HepG2 (cell line): Measurements from ENCODE around the gene MAPRE3. TPM values are rescaled to one million over a fixed set of nuclear protein-coding genes. Genes with fewer than 3 reads are reported as not detected.

Source experiments
- ARNT2 ChIP-seq: sonication (generic); formaldehyde crosslinking; IDR thresholded peaks from 2 replicates; pipeline ENCODE4 v1.8.0; 2022; ENCODE audit warnings: mild to moderate bottlenecking, low read depth, missing genetic modification reagents, moderate library complexity
- CCAR2 ChIP-seq: fragments of 200-400 bp; formaldehyde crosslinking; optimal IDR thresholded peaks from 2 replicates; pipeline ENCODE3; 2018; ENCODE audit warnings: low read depth, mild to moderate bottlenecking, low read length, moderate library complexity
- FOSL1 ChIP-seq: sonication (generic); formaldehyde crosslinking; IDR thresholded peaks from 2 replicates; pipeline ENCODE4 v1.9.0; 2021; ENCODE audit warnings: missing genetic modification reagents, borderline replicate concordance
- FOXC1 ChIP-seq: sonication (generic); formaldehyde crosslinking; IDR thresholded peaks from 2 replicates; pipeline ENCODE4 v1.8.0; 2022; ENCODE audit warnings: mild to moderate bottlenecking, missing genetic modification reagents, borderline replicate concordance
- GATAD2A ChIP-seq: IDR thresholded peaks from 2 replicates; pipeline ENCODE4 v1.6.1; 2016
- GTF2F1 ChIP-seq: fragments of 150-350 bp; IDR thresholded peaks from 2 replicates; pipeline ENCODE4 v1.6.1; 2014; ENCODE audit warnings: low read length
- HNF4A ChIP-seq: sonication (generic); formaldehyde crosslinking; IDR thresholded peaks from 2 replicates; pipeline ENCODE4 v1.4.0; 2020; ENCODE audit warnings: missing genetic modification reagents
- JUN ChIP-seq: sonication (generic); formaldehyde crosslinking; IDR thresholded peaks from 2 replicates; pipeline ENCODE4 v1.4.0; 2020; ENCODE audit warnings: mild to moderate bottlenecking, missing genetic modification reagents
- SETDB1 ChIP-seq: sonication (generic); formaldehyde crosslinking; IDR thresholded peaks from 2 replicates; pipeline ENCODE4 v1.5.1; 2020; ENCODE audit warnings: missing genetic modification reagents, mild to moderate bottlenecking, borderline replicate concordance
- SMARCC2 ChIP-seq: fragments of 450-650 bp; IDR thresholded peaks from 2 replicates; pipeline ENCODE4 v1.6.1; 2017; ENCODE audit warnings: antibody characterized with exemption, mild to moderate bottlenecking
- SP4 ChIP-seq: sonication (generic); formaldehyde crosslinking; IDR thresholded peaks from 2 replicates; pipeline ENCODE4 v1.8.1; 2023; ENCODE audit warnings: mild to moderate bottlenecking, missing genetic modification reagents
- TBP ChIP-seq: sonication (generic); formaldehyde crosslinking; IDR thresholded peaks from 2 replicates; pipeline ENCODE4 v1.5.0; 2020; ENCODE audit warnings: missing genetic modification reagents
- ZFP41 ChIP-seq: sonication (generic); formaldehyde crosslinking; IDR thresholded peaks from 2 replicates; pipeline ENCODE4 v1.4.0; 2020; ENCODE audit warnings: mild to moderate bottlenecking, missing genetic modification reagents, borderline replicate concordance
- ZMYM3 ChIP-seq: sonication (generic); formaldehyde crosslinking; IDR thresholded peaks from 2 replicates; pipeline ENCODE4 v1.5.1; 2020; ENCODE audit warnings: mild to moderate bottlenecking, missing genetic modification reagents
- ZNF235 ChIP-seq: sonication (generic); formaldehyde crosslinking; IDR thresholded peaks from 2 replicates; pipeline ENCODE4 v1.8.1; 2023; ENCODE audit warnings: mild to moderate bottlenecking, missing genetic modification reagents, borderline replicate concordance
- ZNF33B ChIP-seq: sonication (generic); formaldehyde crosslinking; IDR thresholded peaks from 2 replicates; pipeline ENCODE4 v1.5.1; 2020; ENCODE audit warnings: mild to moderate bottlenecking, missing genetic modification reagents
- ZNF530 ChIP-seq: sonication (generic); formaldehyde crosslinking; IDR thresholded peaks from 2 replicates; pipeline ENCODE4 v1.5.0; 2020; ENCODE audit warnings: low read depth, mild to moderate bottlenecking, missing genetic modification reagents
- ZNF547 ChIP-seq: sonication (generic); formaldehyde crosslinking; IDR thresholded peaks from 2 replicates; pipeline ENCODE4 v1.5.1; 2020; ENCODE audit warnings: mild to moderate bottlenecking, missing genetic modification reagents
- ZNF550 ChIP-seq: sonication (generic); formaldehyde crosslinking; IDR thresholded peaks from 2 replicates; pipeline ENCODE4 v1.4.0; 2020; ENCODE audit warnings: mild to moderate bottlenecking, missing genetic modification reagents, borderline replicate concordance
- ZNF577 ChIP-seq: sonication (generic); formaldehyde crosslinking; IDR thresholded peaks from 2 replicates; pipeline ENCODE4 v1.4.0; 2020; ENCODE audit warnings: mild to moderate bottlenecking, low read depth, missing genetic modification reagents, borderline replicate concordance
- polyA plus RNA-seq, 8 experiments: library from polyadenylated mRNA; depleted of rRNA in 3 of 8; stranded (reverse) in 7 of 8; unstranded in 1 of 8; fragments of >200 nt; fragmentation: Illumina TruSeq in 4 of 8; extraction: Trizol in 4 of 8; gene quantifications; 2 replicates each; pipeline versions ENCODE4 v1.2.1 to v1.2.3, GENCODE V29; 2011 to 2016; ENCODE audit warnings: low read depth in 4 of 8, missing spikeins in 1 of 8, mixed read lengths in 1 of 8; ENCODE audit not compliant: insufficient read depth in 1 of 8
- total RNA-seq, 5 experiments: library from RNA; depleted of rRNA; stranded (reverse); fragments of >200 nt; fragmentation: Illumina TruSeq; extraction: Trizol; gene quantifications; 2 replicates each; pipeline ENCODE4 v1.2.3, GENCODE V29; 2016; ENCODE audit warnings: low read depth in 1 of 5
- TF ChIP-seq, protein P1 (sequence below): IDR thresholded peaks from 2 replicates; pipeline ENCODE4 v1.6.1; 2016
- TF ChIP-seq, protein P2 (sequence below): IDR thresholded peaks from 2 replicates; pipeline ENCODE4 v1.6.1; 2016
- TF ChIP-seq, protein P3 (sequence below): sonication (generic); formaldehyde crosslinking; IDR thresholded peaks from 2 replicates; pipeline ENCODE4 v1.8.0; 2022; ENCODE audit warnings: mild to moderate bottlenecking, missing genetic modification reagents; ENCODE audit not compliant: insufficient replicate concordance
- TF ChIP-seq, protein P4 (sequence below): sonication (generic); formaldehyde crosslinking; IDR thresholded peaks from 2 replicates; pipeline ENCODE4 v1.4.0; 2020; ENCODE audit warnings: missing genetic modification reagents
- TF ChIP-seq, protein P5 (sequence below): IDR thresholded peaks from 2 replicates; pipeline ENCODE4 v1.6.1; 2016; ENCODE audit warnings: low read depth

The MAPRE3 gene
- total and polyA plus RNA-seq, 2 of the 13 experiments (the other 11 are each of a cell fraction or from before 2014, with no cell fraction given): 0.31 to 0.91 TPM

DNA sequence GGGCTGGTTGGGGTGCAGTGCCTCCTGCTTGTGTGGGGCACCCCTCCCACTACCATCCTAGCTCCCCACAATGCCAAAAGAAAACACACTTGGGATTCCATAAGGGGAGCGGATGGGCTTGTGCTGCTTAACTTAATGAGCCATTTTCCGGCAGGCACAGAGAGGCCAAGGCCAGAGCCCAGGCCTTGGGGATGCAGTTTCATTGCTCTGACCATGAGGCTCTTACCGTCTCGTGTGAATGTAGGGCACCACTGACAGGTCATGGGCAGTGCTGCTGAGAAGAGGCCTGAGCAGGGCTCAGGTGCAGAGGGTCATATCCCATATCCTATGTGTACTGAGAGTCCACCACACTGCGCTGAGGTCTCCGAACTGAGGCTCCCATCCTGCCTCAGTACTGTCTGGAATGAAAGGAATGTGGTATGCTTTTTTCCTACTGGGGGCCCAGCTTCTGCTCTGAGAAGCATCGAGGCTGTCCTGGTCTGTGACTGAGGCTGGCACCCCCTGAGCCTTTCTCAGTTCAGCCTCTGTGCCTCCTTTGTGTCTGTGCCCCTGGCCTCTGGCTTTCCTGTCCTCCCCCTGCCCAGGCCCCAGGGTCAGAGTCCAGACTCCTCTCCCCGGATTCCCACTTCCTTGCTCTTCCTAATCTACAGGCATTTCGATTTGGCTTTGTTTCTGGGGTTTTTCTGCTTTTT is 45.2 kb upstream of the MAPRE3 start (continued):
- TF ChIP-seq ZNF547 (CRISPR knock-in tag) (no peak), FOSL1 (CRISPR knock-in tag) (no peak), TBP (CRISPR knock-in tag) (no peak), SMARCC2 (no peak), ZNF577 (CRISPR knock-in tag) (no peak), GTF2F1 (no peak), FOXC1 (0 out of 2 replicates have a peak, but pooled peaks have one; percentile 20), GATAD2A (CRISPR knock-in tag) (peak; percentile 86), ZNF530 (CRISPR knock-in tag) (no peak), ARNT2 (no peak), ZFP41 (CRISPR knock-in tag) (no peak), ZNF33B (CRISPR knock-in tag) (0 out of 2 replicates have a peak, but pooled peaks have one; percentile 77), SETDB1 (CRISPR knock-in tag) (no peak), HNF4A (peak; percentile 98), ZNF235 (CRISPR knock-in tag) (no peak), SP4 (CRISPR knock-in tag) (peak; percentile 61; the same call in 1 of the 2 replicates), ZNF550 (CRISPR knock-in tag) (no peak), CCAR2 (no peak), JUN (CRISPR knock-in tag) (peak; percentile 23; the same call in 1 of the 2 replicates), ZMYM3 (peak; percentile 96)
- TF ChIP-seq, protein P1, sequence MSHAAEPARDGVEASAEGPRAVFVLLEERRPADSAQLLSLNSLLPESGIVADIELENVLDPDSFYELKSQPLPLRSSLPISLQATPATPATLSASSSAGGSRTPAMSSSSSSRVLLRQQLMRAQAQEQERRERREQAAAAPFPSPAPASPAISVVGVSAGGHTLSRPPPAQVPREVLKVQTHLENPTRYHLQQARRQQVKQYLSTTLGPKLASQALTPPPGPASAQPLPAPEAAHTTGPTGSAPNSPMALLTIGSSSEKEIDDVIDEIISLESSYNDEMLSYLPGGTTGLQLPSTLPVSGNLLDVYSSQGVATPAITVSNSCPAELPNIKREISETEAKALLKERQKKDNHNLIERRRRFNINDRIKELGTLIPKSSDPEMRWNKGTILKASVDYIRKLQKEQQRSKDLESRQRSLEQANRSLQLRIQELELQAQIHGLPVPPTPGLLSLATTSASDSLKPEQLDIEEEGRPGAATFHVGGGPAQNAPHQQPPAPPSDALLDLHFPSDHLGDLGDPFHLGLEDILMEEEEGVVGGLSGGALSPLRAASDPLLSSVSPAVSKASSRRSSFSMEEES (CRISPR knock-in tag): no peak; the same call in 1 of the 2 replicates
- TF ChIP-seq, protein P2, sequence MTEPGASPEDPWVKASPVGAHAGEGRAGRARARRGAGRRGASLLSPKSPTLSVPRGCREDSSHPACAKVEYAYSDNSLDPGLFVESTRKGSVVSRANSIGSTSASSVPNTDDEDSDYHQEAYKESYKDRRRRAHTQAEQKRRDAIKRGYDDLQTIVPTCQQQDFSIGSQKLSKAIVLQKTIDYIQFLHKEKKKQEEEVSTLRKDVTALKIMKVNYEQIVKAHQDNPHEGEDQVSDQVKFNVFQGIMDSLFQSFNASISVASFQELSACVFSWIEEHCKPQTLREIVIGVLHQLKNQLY (CRISPR knock-in tag): no peak
- TF ChIP-seq, protein P3, sequence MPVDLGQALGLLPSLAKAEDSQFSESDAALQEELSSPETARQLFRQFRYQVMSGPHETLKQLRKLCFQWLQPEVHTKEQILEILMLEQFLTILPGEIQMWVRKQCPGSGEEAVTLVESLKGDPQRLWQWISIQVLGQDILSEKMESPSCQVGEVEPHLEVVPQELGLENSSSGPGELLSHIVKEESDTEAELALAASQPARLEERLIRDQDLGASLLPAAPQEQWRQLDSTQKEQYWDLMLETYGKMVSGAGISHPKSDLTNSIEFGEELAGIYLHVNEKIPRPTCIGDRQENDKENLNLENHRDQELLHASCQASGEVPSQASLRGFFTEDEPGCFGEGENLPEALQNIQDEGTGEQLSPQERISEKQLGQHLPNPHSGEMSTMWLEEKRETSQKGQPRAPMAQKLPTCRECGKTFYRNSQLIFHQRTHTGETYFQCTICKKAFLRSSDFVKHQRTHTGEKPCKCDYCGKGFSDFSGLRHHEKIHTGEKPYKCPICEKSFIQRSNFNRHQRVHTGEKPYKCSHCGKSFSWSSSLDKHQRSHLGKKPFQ (CRISPR knock-in tag): no peak
- TF ChIP-seq, protein P4, sequence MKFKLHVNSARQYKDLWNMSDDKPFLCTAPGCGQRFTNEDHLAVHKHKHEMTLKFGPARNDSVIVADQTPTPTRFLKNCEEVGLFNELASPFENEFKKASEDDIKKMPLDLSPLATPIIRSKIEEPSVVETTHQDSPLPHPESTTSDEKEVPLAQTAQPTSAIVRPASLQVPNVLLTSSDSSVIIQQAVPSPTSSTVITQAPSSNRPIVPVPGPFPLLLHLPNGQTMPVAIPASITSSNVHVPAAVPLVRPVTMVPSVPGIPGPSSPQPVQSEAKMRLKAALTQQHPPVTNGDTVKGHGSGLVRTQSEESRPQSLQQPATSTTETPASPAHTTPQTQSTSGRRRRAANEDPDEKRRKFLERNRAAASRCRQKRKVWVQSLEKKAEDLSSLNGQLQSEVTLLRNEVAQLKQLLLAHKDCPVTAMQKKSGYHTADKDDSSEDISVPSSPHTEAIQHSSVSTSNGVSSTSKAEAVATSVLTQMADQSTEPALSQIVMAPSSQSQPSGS (CRISPR knock-in tag): peak; percentile 42
- TF ChIP-seq, protein P5, sequence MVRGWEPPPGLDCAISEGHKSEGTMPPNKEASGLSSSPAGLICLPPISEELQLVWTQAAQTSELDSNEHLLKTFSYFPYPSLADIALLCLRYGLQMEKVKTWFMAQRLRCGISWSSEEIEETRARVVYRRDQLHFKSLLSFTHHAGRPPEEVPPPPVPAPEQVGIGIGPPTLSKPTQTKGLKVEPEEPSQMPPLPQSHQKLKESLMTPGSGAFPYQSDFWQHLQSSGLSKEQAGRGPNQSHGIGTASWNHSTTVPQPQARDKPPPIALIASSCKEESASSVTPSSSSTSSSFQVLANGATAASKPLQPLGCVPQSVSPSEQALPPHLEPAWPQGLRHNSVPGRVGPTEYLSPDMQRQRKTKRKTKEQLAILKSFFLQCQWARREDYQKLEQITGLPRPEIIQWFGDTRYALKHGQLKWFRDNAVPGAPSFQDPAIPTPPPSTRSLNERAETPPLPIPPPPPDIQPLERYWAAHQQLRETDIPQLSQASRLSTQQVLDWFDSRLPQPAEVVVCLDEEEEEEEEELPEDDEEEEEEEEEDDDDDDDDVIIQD (CRISPR knock-in tag): no peak; the same call in 1 of the 2 replicates
